ENCODE measurements around the gene IFNL4.

DNA sequence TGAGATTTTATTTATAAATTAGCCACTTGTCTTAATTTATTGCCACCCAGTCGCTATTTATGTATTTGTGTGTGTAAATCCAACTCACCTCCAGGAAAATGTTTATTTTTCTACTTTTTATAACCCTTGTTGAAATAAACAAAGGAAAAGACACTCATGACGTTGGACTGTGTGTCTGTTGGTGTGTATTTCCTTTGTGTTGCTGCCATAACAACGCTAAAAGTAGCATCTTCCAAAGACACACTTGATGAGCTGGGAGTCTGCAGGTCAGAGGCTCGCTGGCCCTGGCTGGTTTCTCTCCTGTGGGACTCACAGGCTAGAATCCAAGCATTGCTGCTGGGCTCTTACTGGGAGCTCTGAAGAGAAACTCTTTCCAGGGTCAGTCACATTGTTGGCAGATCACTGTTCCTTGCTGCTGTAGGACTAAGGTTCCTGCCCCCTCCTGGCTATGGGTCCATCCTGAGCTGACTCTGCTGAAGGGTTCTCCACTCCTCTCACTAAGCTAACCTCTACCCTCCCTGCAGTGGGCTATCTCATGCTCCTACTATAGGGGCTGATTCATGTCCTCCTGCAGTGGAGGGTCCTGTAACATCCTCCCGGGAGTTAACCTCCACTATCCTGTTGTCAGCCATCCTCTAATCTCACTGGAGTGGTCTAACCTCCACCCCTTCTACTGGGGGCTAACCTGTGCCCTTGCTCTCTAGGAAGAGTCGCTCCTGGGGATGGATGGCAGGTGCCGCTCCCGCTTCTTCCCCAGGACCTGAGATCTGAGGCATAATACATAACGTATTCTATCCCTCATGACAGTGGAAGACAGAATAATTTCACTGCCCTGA, 21.6 kb upstream of the IFNL4 start:
- TF ChIP-seq, protein P1, sequence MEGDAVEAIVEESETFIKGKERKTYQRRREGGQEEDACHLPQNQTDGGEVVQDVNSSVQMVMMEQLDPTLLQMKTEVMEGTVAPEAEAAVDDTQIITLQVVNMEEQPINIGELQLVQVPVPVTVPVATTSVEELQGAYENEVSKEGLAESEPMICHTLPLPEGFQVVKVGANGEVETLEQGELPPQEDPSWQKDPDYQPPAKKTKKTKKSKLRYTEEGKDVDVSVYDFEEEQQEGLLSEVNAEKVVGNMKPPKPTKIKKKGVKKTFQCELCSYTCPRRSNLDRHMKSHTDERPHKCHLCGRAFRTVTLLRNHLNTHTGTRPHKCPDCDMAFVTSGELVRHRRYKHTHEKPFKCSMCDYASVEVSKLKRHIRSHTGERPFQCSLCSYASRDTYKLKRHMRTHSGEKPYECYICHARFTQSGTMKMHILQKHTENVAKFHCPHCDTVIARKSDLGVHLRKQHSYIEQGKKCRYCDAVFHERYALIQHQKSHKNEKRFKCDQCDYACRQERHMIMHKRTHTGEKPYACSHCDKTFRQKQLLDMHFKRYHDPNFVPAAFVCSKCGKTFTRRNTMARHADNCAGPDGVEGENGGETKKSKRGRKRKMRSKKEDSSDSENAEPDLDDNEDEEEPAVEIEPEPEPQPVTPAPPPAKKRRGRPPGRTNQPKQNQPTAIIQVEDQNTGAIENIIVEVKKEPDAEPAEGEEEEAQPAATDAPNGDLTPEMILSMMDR (IDR thresholded peaks at IDR 0.05): no peak
- TF ChIP-seq POLR2A (IDR thresholded peaks at IDR 0.05): no peak

Data from ovary (tissue), 3 donors.